ENCODE data around the gene BEST4. TPM values are rescaled to one million over a fixed set of nuclear protein-coding genes. Genes with fewer than 3 reads are reported as not detected.
A peak's percentile ranks its signal among the peaks of the same experiment; 100 is the strongest.
"Not testable (repeated sequence)": the region's sequence is repeated elsewhere in the genome, so short reads cannot be mapped to it uniquely, and the experiment has no call there.

The BEST4 gene
- total RNA-seq, 1 donor from 2014 or later, result 0.19 TPM

DNA sequence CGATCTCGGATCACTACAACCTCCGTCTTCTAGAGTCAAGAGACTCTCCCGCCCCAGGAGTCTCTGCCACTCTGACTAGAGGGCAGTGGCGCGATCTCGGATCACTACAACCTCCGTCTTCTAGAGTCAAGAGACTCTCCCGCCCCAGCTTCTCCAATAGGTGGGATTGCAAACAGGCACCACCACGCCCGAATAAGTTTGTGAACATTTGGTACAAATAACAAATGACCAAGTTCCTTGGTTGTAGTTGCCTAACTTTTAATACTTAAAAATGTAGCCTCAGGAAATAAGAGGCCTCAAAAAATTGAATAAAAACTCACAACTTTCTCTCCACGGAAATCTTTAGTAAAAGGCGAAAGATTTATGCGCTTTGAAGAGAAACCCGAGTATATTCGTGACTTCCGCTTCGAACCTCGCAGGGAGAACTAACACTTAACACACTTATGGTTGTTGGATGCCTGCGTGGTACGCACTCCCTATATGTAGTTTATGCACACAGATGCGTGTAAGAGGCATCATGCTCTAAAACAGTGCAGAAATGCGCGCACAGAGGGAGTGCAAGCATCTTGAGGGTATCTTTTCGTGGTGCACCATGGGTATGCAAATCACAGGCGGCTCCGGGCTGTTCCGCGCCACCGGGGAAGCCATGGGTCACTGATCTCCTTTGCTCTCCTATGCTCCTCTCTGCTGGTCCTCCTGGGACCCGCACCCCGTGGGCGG lies 31.8 kb upstream of the BEST4 start:
- no peak for DNase-seq (ENCODE audit: low spot score)

DNA sequence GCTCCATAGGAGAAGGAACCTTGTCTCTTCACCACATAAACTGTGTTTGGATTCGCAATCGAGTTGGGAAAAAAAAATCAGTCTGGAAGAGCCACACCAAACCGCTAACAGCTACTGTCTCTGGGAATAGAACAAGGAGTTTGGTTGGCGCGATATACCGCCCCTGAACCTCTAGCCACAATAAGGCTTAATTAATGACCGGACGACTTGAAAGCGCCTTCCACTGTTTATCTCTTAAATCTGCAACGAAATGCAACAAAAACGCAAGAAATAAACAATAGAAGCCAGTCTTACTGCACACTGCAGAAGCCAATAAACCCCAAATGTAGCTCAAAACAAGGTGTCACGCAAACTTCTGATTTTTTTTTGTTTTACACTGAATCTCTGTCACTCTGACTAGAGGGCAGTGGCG lies 31.2 kb upstream of the BEST4 start:
- no peak for DNase-seq (ENCODE audit: low spot score)

DNA sequence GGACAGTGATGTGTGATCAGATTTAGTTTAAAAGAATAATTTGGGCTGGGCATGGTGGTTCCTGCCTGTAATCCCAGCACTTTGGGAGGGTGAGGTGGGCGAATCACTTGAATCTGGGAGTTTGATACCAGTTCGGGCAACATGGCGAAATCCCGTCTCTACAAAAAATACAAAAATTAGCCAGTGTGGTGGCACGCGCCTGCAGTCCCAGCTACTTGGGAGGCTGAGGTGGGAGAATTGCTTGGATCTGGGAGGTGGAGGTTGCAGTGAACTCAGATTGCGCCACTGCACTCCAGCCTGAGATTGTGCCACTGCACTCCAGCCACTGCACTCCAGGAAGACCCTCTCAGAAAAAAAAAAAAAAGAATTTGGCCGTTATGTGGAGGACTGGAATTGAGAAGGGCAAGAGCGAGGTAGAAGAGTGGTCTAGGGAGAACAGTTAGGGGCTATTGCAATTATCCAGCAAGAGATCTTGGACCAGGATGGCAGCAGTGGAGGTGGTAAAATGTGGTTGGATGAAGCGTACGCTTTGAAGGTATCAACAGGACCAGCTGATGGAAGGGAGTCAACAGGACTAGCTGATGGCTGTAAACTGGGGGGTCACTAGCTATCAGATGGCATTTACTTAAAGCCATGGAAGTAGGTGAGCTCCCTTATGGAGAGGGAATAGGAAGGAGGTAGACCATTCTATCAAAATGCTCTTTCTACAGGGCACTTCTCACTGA lies 30.0 kb upstream of the BEST4 start:
- no peak for DNase-seq (ENCODE audit: low spot score)

DNA sequence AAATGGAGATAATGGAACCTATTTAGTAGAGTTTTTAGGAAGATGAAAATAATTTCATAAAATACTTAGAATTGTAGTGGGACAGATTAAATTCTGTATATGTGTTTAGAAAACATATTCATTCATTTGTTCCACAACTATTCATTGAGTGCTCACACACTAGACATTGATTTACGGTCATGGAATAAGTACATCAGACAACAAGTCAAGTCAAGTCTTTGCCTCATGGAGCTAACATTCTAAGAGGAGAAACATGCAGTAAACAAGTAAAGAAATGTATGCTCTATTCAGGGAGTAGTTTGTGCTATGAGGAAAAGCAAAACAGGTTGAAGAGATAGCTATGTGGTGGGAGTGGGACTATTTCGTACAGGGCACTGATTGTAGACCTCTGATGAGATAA lies 29.3 kb upstream of the BEST4 start:
- DNase-seq (ENCODE audit: low spot score), result no peak

DNA sequence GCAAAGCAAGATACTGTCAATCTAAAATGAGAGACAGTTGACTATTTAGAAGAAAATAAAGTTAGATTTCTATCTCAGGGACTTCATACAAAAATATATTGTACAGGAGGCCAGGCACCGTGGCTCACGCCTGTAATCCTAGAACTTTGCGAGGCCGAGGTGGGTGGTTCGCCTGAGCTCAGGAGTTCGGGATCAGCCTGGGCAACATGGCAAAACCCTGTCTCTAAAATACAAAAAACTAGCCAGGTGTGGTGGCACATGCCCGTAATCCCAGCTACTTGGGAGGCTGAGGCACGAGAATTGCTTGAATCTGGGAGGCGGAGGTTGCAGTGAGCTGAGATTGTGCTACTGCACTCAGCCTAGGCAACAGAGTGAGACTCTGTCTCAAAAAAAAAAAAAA lies 28.0 kb upstream of the BEST4 start:
- not testable (repeated sequence) for DNase-seq (ENCODE audit: low spot score)

DNA sequence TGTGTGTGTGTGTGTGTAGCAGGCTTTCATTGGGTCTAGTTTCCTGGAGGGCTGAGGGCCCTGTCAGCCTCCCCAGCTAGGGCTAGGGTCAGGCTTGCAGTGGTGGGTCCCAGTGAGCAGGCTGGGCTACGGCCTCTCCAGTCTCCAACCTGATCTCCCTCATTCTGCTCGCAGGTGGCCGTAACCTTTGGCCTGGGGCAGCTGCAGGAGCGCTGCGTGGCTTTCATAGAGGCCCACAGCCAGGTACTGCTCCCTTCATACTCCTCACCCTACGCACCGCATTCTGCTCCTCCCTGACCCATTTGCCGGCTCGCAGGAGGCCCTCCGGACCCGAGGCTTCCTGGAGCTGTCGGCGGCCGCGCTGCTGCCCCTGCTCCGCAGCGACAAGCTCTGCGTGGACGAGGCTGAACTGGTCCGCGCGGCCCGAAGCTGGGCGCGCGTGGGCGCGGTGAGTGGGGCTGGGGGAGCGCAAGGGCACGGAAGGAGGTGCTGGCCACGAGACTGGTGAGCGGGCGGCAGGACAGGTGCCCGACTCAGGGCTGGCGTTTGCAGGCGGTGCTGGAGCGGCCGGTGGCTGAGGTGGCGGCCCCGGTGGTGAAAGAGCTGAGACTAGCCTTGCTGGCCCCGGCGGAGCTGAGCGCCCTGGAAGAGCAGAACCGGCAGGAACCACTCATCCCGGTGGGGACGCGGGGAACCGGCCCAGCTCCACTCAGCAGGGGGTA lies 25.0 kb upstream of the BEST4 start:
- DNase-seq (ENCODE audit: low spot score), result no peak

DNA sequence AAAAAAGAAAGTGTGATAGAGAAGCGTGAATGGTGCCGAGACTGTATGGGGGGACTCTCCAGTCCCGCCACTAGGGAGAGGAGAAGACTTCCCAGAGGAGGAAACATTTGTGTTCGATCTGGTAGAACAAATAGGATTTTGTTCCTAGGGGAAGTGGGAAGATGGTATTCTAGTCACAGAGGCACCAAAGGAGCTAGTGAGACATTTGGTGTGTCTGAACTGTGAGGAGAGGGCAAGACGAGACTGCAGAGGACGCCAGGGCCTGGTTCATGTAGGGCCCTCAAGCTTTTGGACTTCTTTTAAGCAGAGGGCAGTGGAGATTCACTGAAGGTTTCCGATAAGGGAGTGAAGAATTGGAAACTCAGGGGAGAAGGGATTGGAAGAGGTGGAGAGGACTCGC lies 23.3 kb upstream of the BEST4 start:
- peak; percentile 22 for DNase-seq (ENCODE audit: low spot score)

DNA sequence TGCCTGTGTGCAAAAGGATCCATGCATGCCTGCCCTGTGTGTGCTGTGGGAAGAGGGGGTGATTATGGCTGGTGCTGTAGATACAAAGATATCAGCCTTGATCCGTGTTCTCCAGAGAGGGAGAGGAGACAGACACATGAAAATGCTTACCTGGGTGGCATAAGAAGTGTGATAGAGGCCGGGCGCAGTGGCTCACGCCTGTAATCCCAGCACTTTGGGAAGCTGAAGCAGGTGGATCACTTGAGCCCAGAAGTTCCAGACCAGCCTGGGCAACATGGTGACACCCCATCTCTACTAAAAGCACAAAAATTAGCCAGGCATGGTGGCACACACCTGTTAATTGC lies 22.8 kb upstream of the BEST4 start:
- DNase-seq (ENCODE audit: low spot score), result not testable (repeated sequence)

DNA sequence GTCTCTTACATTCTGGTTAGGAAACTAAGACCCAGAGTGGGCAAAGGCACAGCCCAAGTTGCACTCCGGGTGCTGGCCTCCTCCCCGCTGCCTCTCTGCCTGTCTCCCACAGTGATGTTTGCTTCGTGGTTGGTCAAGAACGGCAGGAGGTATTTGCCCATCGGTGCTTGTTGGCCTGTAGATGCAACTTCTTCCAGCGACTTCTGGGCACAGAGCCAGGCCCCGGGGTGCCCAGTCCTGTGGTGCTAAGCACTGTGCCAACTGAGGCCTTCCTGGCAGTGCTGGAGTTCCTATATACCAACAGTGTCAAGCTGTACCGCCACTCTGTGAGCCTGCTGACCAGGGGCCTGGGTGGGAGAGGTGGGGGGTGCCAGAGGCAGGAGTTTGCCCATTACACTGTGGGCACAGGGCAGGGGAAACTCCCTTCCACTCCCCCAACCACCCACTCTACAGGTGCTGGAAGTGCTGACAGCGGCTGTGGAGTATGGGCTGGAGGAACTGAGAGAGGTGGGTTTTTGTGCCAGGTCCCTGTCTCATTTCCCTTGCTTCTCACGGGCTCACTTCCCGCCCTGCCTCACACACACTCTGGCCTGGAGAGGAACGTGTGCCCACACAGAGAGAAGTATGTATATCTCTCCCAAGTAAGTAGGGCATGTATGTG lies 22.3 kb upstream of the BEST4 start:
- DNase-seq (ENCODE audit: low spot score), result peak; percentile 65

DNA sequence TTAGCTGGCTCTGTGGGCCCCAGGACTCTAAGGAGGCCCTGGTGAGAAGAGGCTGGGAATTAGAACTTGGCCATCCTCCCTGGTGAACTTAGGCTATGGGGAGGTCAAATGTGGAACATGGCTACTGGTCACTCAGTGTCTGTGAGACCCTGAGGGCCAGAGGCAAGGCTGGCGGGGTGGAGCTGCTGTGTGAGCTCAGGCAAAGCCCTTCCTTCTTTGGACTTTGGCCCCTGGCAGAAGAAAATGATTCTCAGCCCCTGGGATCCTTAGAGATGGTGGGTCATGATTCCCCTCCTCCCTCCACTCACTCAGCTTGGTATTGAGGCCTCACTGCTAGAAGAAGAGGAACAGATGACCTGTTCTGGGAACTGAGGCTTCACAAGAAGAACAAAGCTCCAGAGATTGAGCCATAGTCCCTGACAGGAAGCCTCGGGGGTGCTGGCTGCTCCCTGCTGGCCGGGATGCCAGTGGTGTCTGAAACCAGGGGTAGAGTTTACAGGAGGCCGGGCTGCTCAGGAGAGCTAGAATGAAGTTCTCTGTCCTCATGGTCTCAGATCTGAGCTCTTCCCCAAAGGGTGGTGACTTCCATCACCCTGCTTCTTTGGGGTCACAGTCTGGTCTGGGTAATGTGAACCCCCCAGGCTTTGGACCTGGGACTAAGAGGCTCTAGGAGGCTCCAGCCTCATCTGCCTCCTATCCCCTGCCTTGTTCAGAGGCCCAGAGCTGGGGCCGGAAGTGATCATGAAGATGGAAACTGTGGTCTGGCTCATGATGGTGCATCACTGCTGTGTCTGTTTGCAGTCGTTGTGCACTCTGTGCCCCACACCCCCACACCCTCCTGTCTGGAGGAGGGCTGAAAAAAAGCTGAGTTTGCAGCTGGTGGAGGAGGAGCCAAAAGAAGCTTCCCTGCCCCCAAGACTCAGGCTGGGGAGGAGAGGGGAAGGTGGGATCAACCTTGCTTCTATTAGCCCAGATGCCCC lies 21.3 kb upstream of the BEST4 start:
- DNase-seq (ENCODE audit: low spot score), result no peak

DNA sequence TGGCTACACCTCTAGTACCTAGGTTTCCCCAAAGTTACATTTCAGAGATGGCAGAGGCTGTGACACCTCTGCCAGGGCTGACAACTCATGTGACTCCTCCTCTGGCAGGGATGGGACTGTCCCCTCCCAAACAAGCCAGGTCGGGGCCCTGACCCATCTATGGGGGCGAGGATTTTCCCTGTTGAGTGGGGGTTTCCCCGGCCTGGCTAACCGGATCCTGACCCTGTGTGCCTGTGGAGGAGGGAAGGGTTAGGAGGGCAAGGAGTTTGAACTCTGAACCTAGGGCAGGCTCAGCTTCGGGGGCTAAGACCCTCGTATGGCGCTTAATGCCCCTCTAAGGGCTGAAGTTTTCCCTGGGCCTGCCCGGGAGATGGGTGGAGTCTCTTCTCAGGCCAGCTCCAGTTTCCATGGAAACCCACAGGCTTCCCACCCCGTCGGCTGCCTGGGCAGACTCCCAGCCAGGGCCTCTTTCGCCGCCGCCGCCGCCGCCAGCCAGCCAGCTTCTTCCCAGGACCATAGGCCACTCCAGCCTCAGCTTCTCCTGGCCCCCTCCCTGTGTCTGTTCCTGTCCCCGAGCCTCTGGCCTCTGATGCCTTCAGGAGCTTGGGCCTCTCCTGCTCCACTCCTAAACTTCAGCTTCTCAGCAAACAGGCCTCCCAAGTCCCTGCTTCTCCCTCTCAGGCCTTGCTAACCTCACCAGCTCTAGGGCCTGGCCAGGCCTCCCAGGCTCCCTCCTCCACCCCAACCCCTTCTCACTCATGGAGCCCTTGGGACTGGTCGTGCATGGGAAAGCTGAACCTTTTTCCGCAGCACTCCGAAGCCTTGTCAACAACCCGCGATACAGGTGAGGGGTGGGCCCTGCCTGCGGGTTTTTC lies 20.3 kb upstream of the BEST4 start, which contains the start of gene BTBD19:
Gene BTBD19 (plus strand): TSS at position 461 of the 875 bp plus-strand sequence. CDS start 298 bp downstream, at position 759.
- no peak for DNase-seq (ENCODE audit: low spot score)

DNA sequence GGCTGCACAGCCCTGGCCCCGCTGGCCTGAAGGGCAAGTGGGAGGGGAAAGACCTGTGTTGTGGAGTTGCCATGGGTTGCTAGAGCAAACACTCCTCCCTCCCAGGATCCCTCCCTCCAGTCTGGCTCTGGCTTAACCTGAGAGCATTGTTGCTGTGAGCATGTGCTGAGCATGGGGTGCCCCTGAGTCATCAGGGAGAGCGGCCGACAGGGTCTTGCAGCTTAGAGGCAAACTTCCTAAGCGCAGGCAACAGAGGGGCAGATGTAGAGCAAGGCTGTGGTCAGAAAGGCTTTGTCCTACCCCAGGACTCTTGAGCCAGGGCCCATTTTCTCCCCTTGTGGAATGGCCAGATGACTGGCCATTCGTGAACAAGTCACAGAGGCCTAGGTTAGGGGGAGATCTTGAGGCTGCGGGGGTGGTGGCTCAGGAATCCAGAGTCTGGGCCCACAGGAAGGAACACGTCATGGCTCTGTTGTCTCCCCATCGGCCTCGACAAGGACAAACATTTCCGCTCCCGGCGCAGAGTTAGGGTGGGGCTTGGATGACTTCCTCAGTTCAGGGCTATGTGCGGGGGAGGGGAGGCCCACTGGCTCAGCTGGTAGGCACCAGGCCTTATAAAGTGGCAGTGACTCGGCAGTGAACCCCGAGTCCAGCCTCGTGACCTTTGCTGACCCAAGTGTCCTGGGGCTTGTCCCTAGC lies 19.5 kb upstream of the BEST4 start:
- peak; percentile 97 for DNase-seq (ENCODE audit: low spot score)

DNA sequence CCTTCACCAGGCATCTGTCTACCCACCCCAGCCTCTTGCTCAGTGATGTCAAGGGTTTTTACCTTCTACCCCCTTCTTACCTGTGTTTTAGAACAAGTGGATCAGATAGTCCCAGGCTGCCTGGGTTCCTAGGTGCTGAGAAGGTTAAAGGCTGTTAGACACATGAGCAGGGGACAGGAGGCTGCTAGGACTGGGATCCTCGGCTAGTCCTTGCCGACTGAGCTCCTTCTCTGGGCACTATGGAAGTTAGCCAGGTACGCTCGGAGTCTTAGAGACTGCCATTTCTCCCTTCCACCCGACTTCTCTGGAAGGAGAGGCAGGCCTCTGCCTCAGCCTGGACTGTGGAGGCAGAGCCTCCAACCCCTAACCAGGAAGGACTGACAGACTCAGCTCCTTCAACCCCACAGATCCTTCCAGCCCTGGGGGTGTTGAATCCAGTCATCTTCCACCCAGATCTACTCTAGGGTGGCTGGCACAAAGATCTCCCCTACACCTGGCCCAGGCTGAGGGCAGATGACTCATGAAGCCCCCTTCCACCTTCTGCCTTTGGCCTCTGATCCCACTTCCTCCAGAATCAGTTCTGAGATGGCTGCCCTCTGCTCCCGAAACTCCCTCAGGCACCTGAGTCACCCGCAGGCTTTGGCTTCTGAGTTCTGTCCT lies 18.9 kb upstream of the BEST4 start, which contains the start of gene DYNLT4:
Gene DYNLT4 (minus strand): TSS at position 648 of the 660 bp plus-strand sequence. CDS start 683 bp downstream, outside the sequence.
- DNase-seq (ENCODE audit: low spot score), result no peak

DNA sequence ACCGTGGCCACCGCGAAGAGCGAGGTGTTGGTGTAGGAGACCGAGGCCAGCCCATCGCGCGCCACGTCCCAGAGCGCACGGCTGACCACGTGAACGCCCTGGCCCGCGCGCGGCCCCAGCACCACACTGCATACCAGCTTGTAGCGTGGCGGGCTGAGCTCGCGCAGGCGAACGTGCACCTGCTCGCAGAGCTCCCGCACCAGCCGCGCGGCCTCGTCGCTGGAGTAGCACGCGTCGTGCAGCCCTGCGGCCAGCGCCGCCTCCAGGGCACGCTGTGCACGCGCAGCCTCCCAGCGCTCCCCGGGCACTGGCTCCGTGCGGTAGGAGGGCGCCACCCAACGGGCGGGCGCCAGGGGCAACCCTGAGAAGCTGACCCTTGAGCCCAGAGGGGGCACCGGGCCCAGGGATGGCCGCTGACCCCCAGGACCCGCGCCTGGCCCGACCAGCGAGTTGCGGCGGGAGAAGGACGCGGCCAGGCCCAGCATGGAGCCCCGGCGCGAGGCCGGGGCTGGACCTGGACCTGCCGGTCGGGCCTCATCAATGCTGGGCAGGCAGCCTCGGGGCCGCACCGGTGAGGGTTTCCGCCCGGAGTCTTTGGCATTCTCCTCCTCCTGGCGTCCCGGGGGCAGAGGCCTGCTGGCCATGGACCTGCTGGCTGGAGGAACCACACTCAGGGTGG lies 18.2 kb upstream of the BEST4 start:
- DNase-seq (ENCODE audit: low spot score), result no peak

DNA sequence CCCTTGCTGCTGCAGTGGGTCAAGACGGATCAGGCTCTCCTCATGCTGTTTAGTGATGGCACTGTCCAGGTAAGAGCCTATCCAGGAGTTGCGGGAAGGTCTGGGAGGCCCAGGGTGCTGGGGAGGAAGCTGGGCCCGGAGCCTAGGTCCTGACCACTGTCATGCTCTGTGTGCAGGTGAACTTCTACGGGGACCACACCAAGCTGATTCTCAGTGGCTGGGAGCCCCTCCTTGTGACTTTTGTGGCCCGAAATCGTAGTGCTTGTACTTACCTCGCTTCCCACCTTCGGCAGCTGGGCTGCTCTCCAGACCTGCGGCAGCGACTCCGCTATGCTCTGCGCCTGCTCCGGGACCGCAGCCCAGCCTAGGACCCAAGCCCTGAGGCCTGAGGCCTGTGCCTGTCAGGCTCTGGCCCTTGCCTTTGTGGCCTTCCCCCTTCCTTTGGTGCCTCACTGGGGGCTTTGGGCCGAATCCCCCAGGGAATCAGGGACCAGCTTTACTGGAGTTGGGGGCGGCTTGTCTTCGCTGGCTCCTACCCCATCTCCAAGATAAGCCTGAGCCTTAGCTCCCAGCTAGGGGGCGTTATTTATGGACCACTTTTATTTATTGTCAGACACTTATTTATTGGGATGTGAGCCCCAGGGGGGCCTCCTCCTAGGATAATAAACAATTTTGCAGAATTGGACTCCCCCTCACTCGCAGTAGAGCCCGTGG lies 17.5 kb upstream of the BEST4 start:
- DNase-seq (ENCODE audit: low spot score), result no peak

DNA sequence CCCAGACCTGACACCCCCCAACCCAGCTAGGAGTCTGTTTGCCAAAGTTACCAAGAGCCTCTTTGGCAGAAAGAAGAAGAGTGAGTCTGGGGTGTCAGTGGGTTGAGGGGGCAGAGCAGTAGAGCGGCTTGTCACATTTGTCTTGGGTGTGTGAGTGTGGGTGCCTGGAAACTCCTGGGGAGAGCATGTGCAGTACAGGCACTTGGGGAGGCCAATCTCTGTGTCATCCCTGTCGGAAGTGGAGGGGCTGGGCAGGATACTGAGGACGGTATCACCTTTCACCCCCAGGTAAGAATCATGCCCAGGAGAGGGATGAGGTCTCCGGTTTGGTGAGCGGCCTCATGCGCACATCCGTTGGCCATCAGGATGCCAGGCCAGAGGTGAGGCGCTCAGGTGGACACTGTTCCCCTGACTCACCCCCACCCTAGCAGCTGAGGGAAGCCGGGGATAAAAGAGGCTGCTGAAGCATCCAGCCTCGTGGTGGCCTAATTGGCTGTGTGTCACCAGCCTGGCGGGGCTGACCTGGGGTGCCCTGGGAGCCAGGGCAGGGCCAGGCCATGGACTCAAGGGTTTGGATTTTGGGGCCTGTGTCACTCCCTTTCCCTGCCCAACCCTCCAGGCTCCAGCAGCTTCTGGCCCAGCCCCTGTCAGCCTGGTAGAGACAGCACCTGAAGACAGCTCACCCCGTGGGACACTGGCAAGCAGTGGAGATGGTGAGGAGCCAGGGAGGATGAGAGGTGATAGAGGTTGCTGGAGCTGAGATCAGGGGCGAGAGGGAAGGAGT lies 15.5 kb upstream of the BEST4 start:
- no peak for DNase-seq (ENCODE audit: low spot score)

Data from mesenteric fat pad (tissue), 1 donor.